GM12872 (cell line): ENCODE measurements around the gene CCDC122.

Source experiments
- TF ChIP-seq, protein P1 (sequence below): IDR thresholded peaks from 3 replicates; pipeline ENCODE4 v1.5.1; 2011; ENCODE audit warnings: low read depth, mild to moderate bottlenecking, low read length, moderate library complexity; ENCODE audit not compliant: insufficient read depth

Gene CCDC122

DNA sequence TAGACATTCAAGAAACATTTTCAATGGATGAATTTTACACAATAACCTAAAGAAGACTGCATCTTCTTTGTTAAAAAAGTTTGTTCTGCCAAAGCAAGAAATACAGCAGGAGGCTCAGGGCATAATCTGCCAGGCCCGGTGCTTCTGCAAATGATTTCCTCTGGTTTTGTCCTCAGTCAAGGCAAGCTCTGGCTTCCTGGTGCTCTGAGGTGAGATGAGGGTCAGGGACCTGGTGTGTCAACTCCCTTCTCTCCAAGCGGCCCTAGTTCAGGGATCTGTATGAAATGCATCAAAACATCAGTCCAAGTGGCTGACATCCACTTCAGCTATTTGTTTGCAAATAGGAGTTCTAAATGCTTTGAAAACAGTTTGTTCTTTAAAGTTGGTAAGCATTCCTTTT lies 31.7 kb upstream of the CCDC122 start:
- TF ChIP-seq, protein P1, sequence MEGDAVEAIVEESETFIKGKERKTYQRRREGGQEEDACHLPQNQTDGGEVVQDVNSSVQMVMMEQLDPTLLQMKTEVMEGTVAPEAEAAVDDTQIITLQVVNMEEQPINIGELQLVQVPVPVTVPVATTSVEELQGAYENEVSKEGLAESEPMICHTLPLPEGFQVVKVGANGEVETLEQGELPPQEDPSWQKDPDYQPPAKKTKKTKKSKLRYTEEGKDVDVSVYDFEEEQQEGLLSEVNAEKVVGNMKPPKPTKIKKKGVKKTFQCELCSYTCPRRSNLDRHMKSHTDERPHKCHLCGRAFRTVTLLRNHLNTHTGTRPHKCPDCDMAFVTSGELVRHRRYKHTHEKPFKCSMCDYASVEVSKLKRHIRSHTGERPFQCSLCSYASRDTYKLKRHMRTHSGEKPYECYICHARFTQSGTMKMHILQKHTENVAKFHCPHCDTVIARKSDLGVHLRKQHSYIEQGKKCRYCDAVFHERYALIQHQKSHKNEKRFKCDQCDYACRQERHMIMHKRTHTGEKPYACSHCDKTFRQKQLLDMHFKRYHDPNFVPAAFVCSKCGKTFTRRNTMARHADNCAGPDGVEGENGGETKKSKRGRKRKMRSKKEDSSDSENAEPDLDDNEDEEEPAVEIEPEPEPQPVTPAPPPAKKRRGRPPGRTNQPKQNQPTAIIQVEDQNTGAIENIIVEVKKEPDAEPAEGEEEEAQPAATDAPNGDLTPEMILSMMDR = no peak

DNA sequence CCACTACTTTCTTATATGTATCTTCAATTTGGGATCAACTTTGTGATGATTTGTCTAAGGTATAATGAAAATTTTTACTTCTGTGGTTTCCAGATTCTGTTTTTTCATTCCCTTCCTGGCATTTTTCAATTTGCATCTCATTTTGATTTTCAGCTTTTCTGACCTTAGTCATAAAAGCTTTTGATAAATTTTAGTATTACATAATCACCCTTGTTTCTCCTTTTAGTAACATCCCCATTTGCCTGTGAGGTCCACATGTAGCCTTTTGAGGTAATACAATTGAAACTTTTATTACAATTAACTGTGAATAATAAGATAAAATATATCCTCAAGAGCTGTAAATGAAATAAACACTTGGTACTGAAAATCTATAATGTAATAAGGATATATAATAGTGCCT lies 31.3 kb upstream of the CCDC122 start:
- TF ChIP-seq, protein P1 = no peak

DNA sequence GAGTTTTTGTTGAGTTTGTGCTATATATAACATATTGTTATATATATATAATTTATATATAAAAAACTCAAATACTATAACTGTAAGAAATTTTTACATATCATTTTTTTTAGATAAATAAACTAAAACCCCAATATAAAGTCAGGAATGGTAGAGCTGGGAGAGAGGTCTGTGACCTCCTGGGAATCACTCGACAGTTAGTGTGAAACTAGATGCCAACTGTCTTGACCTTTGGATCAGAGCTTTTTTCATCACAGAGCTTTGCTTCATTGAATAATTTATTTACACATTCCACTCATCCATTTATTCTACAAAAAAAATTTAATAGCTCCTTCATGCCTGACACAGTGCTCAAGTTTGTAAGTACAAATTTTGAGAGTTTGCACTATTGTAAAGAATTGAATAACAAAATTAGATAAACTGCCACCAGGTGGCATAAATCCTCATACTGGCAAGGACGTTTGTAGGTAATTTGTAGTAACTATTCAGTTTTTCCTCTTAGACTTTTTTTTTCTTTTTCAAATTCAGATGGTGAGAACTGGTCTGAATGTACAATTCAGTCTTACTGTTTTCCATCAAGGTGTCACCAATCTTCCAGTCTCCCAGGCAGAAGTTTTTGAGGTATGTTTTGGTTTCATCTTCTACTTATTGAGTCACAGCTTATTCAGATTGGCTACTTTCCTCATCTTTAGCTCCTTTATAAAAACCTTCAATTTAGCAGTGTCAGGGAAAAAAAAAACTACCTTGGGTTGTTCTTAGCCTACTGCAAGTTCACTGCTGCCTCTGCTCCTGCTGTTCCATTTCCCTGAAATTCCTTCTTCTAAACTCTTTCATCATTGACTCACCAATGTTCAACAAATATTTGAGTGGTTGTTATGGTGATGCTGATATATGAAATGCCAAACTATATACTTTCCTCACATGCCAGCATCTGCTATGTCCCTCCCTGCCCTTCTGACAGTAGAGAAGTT lies 28.9 kb upstream of the CCDC122 start:
- TF ChIP-seq, protein P1 = peak; percentile 40; the same call in 1 of the 3 replicates

DNA sequence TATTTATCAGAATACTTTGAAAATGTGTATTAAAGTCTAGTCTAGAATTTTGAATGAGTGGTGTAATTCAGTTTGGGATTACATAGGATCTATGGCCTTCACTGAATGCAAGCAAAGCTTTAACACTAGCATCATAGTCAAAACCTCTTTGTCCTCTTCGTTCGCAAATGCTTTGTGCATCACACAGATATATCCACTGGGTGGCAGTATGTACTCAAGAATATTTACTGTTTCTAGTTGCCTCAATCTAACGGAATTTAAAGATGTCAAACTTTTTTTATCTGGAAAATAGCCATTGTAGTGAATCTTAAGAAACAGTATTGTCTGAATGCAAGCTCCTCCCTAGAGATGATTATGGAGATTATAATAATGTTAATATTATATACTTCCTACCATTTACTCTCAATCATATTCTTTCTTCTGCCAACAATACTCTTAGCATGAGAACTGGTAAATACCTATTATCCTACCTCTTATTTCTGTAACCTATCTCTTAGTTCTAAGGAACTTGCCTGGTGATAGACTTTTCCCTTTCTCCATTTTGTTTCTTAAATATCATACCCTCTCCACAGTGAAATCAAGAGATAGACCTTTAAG lies 26.0 kb upstream of the CCDC122 start:
- TF ChIP-seq, protein P1 = peak; percentile 54

DNA sequence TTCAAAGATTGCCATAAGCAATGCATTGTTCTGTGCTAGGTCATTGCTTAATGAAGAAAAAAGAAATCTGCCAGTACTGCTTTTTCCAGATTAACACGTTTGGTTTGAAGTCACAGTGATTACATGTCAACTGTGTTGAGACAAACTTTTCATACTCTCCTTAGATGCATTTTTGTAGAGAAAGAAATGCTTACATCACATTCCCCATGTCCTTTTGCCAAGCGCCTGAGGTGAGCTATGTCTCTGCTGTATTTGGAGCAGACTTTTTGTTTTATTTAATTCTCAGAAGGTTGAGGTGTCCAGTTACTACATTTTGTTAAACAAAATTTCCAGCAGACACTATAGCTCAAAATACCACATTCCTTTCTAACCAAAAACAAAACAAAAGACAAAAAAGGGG lies 16.4 kb upstream of the CCDC122 start:
- TF ChIP-seq, protein P1 = no peak

DNA sequence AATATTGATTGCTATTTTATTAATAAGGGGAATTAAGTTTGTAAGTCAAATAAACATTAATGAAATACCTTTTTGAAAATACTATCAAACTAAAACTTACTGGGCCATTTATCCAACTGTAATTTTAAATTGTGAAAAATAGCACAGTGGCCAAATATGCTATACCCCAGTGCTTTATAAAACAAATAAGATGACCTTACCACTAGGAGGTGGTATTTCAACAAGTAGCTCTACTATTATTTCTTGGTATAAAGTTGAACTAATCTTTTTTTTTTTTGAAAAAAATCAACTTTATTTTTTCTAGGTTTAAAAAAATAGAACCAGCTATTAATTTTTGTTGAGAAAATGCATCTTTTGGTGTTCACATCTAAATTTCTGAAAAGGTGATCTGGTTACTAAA lies 14.9 kb upstream of the CCDC122 start:
- TF ChIP-seq, protein P1 = no peak; the same call in 2 of the 3 replicates

DNA sequence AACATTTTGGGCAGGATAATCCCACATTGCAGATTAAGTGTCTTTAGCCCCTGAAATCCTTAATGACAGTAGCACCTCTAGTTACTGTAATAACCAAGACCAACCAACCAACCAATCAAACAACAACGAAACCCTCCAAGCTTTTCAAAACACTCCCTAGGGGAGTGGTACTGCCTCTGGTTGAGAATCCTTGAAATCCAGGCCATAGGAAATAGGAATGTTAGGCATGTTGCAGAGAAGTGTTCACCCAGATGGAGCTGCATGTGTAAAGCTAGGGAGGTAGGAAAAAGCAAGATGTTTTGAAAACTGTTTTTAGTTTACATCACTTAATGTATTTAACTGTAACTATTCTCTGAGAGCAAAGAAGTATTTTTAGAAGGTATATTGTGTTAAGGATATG lies 4.7 kb upstream of the CCDC122 start:
- TF ChIP-seq, protein P1 = no peak
